Measurements from ENCODE around the gene RSF1.

GRCh38 chr11:77801477-77801876 lies 19.0 kb downstream of the RSF1 start:
- TF ChIP-seq ZNF274 (IDR thresholded peaks at IDR 0.05; ENCODE audit: low read depth, low read length) (no peak), YY1 (IDR thresholded peaks at IDR 0.05; ENCODE audit: insufficient read depth, insufficient read length) (no peak), SUZ12 (IDR thresholded peaks at IDR 0.05; ENCODE audit: extremely low read depth, insufficient read depth, insufficient read length) (no peak)

All from NT2/D1 (cell line).